GM21367 (cell line): ENCODE data around the gene OPA1.
A peak's percentile ranks its signal among the peaks of the same experiment; 100 is the strongest.
"Not testable (repeated sequence)": the region's sequence is repeated elsewhere in the genome, so short reads cannot be mapped to it uniquely, and the experiment has no call there.

ENCODE experiments used
- ATAC-seq: cut with Tn5 transposase; IDR thresholded peaks from one replicate; pipeline ENCODE4 v1.9.1; 2021; ENCODE audit not compliant: unreplicated experiment

The OPA1 gene

GRCh38 chr3:193586526-193586925 is 6.5 kb upstream of the OPA1 start:
- ATAC-seq = no peak

- ATAC-seq = no peak
Observed at GRCh38 chr3:193589129-193589528, 3.9 kb upstream of the OPA1 start.

GRCh38 chr3:193589616-193590015 is 3.4 kb upstream of the OPA1 start:
- no peak for ATAC-seq

GRCh38 chr3:193590088-193590856 is 2.7 kb upstream of the OPA1 start:
- ATAC-seq = no peak

DNA sequence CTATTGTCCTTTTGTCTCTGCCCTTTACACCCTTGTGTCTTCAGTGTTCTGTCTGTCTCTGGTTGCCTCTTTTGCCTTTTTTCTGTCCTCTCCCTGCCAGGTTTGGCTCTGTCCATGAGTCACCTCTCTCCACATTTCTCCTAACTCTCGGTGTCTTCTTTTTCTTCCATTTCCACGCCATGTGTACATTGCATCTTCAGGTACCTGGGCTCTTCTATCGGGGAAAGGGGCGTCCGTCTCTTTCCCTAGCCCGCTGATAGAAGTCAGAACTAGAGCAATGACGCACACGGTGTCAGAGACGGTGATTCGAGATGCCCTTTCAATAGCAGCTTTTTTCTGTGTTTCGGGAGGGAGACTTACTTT is 641 bp downstream of the OPA1 start:
- ATAC-seq = no peak

GRCh38 chr3:193594946-193595689 is 2.1 kb downstream of the OPA1 start:
- no peak for ATAC-seq

GRCh38 chr3:193595939-193596487 is 3.0 kb downstream of the OPA1 start:
- ATAC-seq = no peak

DNA sequence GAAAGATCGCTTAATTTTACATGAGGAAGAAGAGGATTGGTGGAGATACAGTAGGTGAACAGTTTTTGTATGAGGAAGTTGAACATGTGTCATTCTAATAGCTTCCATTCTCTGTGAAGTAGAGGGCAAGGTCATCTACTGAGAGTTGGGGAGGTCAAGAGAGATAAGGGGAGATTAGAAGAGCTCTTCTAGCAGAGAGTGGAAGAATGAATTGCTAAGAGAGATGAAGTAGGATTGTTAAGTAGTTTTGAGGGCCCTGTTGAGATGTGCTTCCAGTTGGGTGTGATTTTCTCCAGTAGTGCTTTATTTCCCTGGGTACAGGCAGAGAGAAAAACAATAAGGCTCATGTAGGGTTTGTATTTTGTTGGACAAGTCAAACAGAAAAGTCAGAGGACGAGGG is 5.2 kb downstream of the OPA1 start:
- ATAC-seq = no peak

- ATAC-seq = no peak
Observed at GRCh38 chr3:193599393-193599792, 6.4 kb downstream of the OPA1 start.

- peak; percentile 80 for ATAC-seq
Observed at GRCh38 chr3:193605876-193606275, 12.9 kb downstream of the OPA1 start.

DNA sequence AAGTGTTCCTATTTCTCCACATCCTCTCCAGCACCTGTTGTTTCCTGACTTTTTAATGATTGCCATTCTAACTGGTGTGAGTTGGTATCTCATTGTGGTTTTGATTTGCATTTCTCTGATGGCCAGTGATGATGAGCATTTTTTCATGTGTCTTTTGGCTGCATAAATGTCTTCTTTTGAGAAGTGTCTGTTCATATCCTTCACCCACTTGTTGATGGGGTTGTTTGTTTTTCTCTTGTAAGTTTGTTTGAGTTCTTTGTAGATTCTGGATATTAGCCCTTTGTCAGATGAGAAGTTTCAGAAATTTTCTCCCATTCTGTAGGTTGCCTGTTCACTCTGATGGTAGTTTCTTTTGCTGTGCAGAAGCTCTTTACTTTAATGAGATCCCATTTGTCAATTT is 13.9 kb downstream of the OPA1 start:
- not testable (repeated sequence) for ATAC-seq

DNA sequence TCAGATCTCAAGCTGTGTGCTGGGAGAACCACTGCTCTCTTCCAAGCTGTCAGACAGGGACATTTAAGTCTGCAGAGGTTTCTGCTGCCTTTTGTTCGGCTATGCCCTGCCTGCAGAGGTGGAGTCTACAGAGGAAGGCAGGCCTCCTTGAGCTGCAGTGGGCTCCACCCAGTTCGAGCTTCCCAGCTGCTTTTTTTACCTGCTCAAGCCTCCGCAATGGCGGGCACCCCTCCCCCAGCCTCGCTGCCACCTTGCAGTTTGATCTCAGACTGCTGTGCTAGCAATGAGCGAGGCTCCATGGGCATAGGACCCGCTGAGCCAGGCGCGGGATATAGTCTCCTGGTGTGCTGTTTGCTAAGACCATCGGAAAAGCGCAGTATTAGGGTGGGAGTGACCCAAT is 17.5 kb downstream of the OPA1 start:
- ATAC-seq = not testable (repeated sequence)

GRCh38 chr3:193614430-193614829 is 21.4 kb downstream of the OPA1 start:
- no peak for ATAC-seq

DNA sequence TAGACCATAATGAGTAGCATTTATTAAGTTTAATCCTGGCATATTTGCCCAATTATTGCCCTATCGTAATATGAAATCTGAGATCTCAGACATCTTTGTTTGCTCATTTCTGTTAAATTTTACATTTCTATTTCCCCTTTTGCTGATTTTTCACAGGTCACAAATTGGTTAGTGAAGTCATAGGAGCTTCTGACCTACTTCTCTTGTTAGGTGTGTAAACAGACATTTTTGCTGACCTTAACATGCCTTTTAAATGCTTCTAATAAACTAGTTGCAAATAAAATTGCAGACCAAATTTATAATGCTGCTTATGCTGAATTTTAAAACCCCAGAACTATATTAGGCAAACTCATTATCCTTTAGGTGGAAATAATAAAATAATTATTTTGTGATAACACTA is 24.6 kb downstream of the OPA1 start:
- no peak for ATAC-seq

DNA sequence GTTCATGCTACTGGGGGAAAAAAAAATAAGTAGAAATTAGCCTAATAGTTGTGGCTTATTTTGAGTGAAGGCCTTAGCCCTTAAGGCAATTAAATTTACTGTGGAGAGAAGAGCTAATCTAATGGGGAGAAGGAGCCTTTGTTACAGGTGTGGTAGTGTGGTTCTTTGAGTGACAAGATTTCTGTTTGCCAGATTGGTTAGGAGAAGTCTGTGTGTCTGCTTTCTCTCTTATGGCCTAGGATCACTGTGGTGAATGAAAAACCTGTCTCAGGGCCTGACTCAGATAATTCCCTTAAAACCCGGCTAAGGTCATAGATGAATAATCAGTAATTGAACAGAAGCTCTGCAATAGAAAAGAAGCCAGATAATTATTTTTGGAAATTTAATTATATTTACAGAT is 27.0 kb downstream of the OPA1 start:
- no peak for ATAC-seq

- ATAC-seq = no peak
Observed at GRCh38 chr3:193620650-193621049, 27.6 kb downstream of the OPA1 start.

GRCh38 chr3:193621127-193621526 is 28.1 kb downstream of the OPA1 start:
- ATAC-seq = no peak

- no peak for ATAC-seq
Observed at GRCh38 chr3:193630005-193630404, 37.0 kb downstream of the OPA1 start.

DNA sequence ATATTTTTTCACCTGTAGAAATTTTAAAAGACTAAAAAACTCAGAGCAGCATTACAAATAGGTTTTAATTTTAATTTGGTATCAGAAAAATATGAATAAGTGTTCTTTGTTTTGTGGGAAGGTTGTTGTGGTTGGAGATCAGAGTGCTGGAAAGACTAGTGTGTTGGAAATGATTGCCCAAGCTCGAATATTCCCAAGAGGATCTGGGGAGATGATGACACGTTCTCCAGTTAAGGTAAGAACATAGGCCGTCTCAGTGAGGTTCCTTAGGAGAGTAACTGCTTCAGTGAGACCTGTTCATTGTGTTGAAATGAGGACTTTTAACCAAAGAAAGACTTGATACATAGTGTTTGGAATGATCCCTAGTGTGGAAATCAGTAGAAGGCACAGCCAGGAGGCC is 44.8 kb downstream of the OPA1 start:
- ATAC-seq = no peak

- no peak for ATAC-seq
Observed at GRCh38 chr3:193638833-193639232, 45.8 kb downstream of the OPA1 start.

DNA sequence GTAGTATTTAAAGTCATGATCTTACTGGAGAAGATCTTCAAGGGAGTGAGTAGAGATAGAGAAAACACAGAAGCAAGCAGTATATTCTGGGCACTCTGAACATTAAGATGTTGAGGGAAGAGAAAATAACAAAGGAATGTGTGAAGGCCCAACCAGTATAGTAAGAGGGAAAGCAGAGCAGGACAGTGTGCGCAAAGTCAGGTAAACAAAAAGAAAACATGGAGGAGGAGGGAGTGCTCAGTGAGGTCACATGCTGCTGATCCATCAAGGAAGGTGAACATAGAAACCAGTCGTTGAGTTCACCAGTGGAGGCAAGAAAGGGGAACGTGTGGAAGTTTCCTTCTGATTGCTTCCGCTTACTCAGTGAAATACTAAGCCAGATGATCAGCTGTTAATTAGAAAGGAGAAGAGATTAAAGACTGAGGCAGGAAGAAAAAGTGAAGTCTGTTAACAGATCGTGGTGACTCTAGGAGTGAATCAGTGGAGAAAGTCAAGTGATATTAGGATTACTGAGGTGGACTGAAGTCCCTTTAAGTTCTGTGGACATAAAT is 47.2 kb downstream of the OPA1 start:
- ATAC-seq = no peak
